Activated CD4-positive, alpha-beta T cell treated with anti-CD3 and anti-CD28 coated beads, Interleukin-2, Interleukin-4, amounts not matched to agents 100 ng/mL and 50 ng/mL, durations not matched to agents 16 hours and 8 hours (primary cell): ENCODE data around the gene IFNGR1.

Experiments used
- DNase-seq: peaks from one replicate; pipeline ENCODE4 v3.0.0-alpha.2; 2020; ENCODE audit warnings: low spot score

Gene IFNGR1

GRCh38 chr6:137149035-137149393 is 70.2 kb downstream of the IFNGR1 start:
- no peak for DNase-seq

DNA sequence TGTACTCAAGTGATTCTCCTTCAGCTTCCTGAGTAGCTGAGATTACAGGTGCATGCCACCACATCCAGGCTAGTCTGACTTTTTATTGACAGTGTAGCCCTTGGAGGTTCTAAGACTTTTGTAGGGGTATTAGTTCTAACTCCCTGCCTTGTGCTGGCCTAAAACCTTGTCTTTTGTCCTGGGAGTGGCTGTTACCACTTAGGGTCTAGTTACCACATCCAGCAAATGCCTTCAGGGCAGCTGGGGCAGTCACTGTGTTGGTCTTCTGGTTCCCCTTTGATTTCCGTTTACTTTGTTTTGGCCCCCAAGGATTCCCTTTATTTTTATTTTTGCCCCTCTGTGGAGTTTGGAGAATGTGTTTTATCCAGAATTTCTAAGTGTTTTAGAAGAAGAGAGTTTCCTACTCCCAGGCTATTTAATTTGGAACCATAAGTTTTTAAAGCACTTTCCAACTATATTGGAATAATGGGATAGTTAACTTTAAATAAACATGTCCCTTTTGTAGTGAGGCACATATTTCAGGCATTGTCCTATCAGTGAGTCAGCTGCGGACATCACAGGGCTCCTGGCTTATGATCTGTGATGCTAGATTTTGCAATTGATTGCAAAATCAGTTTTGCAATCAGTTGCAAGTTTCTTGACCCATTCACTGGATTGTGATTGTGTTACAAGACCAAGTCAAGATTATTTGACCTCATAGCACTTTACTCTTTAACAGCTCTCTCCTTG is 70.7 kb downstream of the IFNGR1 start:
- no peak for DNase-seq
